Neural crest cell (in vitro differentiated cells): ENCODE results near the gene MAGI2. TPM values are rescaled to one million over a fixed set of nuclear protein-coding genes. Genes with fewer than 3 reads are reported as not detected.

Experiments
- DNase-seq: peaks from one replicate; pipeline ENCODE4 v3.0.0; 2021; ENCODE audit warnings: low read depth, mixed read lengths, low spot score
- H3K27ac Mint-ChIP-seq: one replicate; pipeline ENCODE4 v1.8.0; 2021; ENCODE audit warnings: mild to moderate bottlenecking, mixed read lengths; ENCODE audit not compliant: unreplicated experiment
- H3K27me3 Mint-ChIP-seq: 2 replicates; pipeline ENCODE4 v1.8.0; 2021; ENCODE audit warnings: low read depth, mild to moderate bottlenecking, mixed read lengths
- H3K36me3 Mint-ChIP-seq: 2 replicates; pipeline ENCODE4 v1.8.0; 2021; ENCODE audit warnings: low read depth, mild to moderate bottlenecking, mixed read lengths
- H3K4me1 Mint-ChIP-seq: 2 replicates; pipeline ENCODE4 v1.8.0; 2021; ENCODE audit warnings: mixed read lengths
- H3K4me3 Mint-ChIP-seq: one replicate; pipeline ENCODE4 v1.8.0; 2021; ENCODE audit warnings: mild to moderate bottlenecking, mixed read lengths
- H3K9me3 Mint-ChIP-seq: 2 replicates; pipeline ENCODE4 v1.8.0; 2021; ENCODE audit warnings: mixed read lengths
- CTCF ChIP-seq: fragments of 200-600 bp; sonication (generic); conservative IDR thresholded peaks from 2 replicates; pipeline ENCODE4 v1.5.0; 2021; ENCODE audit warnings: antibody characterized with exemption, mild to moderate bottlenecking
- total RNA-seq: library from RNA; stranded (reverse); gene quantifications from 2 replicates; pipeline ENCODE4 v1.2.1, GENCODE V29; 2021

The MAGI2 gene
- total RNA-seq, 1 donor from 2014 or later, result 10.0 TPM

GRCh38 chr7:77991656-77992055, 1461.8 kb downstream of the MAGI2 start:
- DNase-seq, result no peak
- Mint-ChIP-seq H3K9me3 (no peaks in the 10 kb centered on the region), H3K27ac (no peak overlapping the region), H3K4me1 (no peaks in the 10 kb centered on the region), H3K27me3 (no peaks in the 10 kb centered on the region), H3K4me3 (no peak overlapping the region), H3K36me3 (peaks cover 2% of the 10 kb centered on the region)
- no peak for TF ChIP-seq CTCF

- Mint-ChIP-seq H3K4me3 (no peak overlapping the region), H3K27ac (no peak overlapping the region), H3K27me3 (no peaks in the 10 kb centered on the region), H3K4me1 (no peaks in the 10 kb centered on the region), H3K36me3 (peaks cover 2% of the 10 kb centered on the region), H3K9me3 (no peaks in the 10 kb centered on the region)
- peak; percentile 40 for TF ChIP-seq CTCF
- no peak for DNase-seq
These were observed 1463.4 kb downstream of the MAGI2 start for GRCh38 chr7:77989981-77990566.

- no peaks in the 10 kb centered on the region for H3K4me1 Mint-ChIP-seq
- H3K27me3 Mint-ChIP-seq, result no peaks in the 10 kb centered on the region
- no peak for TF ChIP-seq CTCF
- DNase-seq, result no peak
- H3K36me3 Mint-ChIP-seq, result peaks cover 2% of the 10 kb centered on the region
- no peaks in the 10 kb centered on the region for H3K9me3 Mint-ChIP-seq
- H3K27ac Mint-ChIP-seq, result no peak overlapping the region
- no peak overlapping the region for H3K4me3 Mint-ChIP-seq
These were observed 1467.5 kb downstream of the MAGI2 start for GRCh38 chr7:77985974-77986339.

GRCh38 chr7:77985232-77985973, 1468.1 kb downstream of the MAGI2 start:
- Mint-ChIP-seq H3K27me3 (no peaks in the 10 kb centered on the region), H3K4me3 (no peak overlapping the region), H3K9me3 (no peaks in the 10 kb centered on the region), H3K27ac (no peak overlapping the region), H3K4me1 (no peaks in the 10 kb centered on the region), H3K36me3 (peaks cover 2% of the 10 kb centered on the region)
- TF ChIP-seq CTCF, result no peak
- DNase-seq, result no peak

- no peak for DNase-seq
- H3K4me3 Mint-ChIP-seq, result no peak overlapping the region
- TF ChIP-seq CTCF, result no peak
- H3K36me3 Mint-ChIP-seq, result peaks cover 2% of the 10 kb centered on the region
- no peaks in the 10 kb centered on the region for H3K4me1 Mint-ChIP-seq
- no peak overlapping the region for H3K27ac Mint-ChIP-seq
- H3K27me3 Mint-ChIP-seq, result no peaks in the 10 kb centered on the region
- peaks cover 2% of the 10 kb centered on the region for H3K9me3 Mint-ChIP-seq
These were observed 1469.5 kb downstream of the MAGI2 start for GRCh38 chr7:77983973-77984372.
